ENCODE measurements around the gene NEUROD2.

GRCh38 chr17:39640591-39641031, 32.9 kb upstream of the NEUROD2 start:
- no peak for TF ChIP-seq ZFP3 (CRISPR knock-in tag; IDR thresholded peaks at IDR 0.05)
- TF ChIP-seq SNAI2 (CRISPR knock-in tag; IDR thresholded peaks at IDR 0.05) = no peak
- TF ChIP-seq TOX (CRISPR knock-in tag; IDR thresholded peaks at IDR 0.05; ENCODE audit: borderline replicate concordance) = no peak
- TF ChIP-seq PPARA (CRISPR knock-in tag; IDR thresholded peaks at IDR 0.05; ENCODE audit: borderline replicate concordance) = no peak
- no peak for TF ChIP-seq ARNTL (CRISPR knock-in tag; IDR thresholded peaks at IDR 0.05; ENCODE audit: borderline replicate concordance, low read depth)
- no peak for TF ChIP-seq PATZ1 (CRISPR knock-in tag; IDR thresholded peaks at IDR 0.05; ENCODE audit: borderline replicate concordance)
